ENCODE results near the gene SYAP1. TPM values are rescaled to one million over a fixed set of nuclear protein-coding genes. Genes with fewer than 3 reads are reported as not detected.

SYAP1 gene
- total and polyA plus RNA-seq, 10 of the 15 experiments (the other 5 are each of a cell fraction or from before 2014, with no cell fraction given) = 5.9 to 29.9 (median 16.2) TPM

DNA sequence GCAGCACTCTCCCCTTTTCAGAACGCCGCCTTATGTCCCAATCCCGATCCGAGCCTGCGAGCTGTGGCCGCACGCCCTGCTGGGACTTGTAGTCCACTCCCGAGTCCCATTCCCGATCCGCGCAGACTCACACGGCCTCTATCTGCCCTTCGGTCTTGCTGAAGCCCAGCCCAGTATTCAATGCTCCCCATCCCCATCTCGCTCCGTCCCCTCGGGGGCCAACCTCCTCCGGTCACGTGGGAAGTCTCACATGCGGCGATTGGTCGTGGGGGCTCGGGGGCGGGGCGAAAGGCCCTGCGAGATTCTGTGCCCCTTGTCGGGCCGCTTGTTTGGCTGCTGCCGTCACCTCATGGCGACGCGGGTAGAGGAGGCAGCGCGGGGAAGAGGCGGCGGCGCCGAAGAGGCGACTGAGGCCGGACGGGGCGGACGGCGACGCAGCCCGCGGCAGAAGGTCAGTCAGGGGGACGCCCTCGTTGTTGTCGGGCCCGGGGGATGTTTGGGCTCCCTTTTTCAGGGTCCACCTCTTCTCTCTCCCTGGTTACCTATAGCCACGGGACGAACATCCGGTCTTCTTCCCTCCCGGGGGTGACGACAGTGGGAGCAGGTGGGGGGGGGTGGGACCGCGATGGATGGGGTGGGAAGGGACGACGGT is 66.9 kb downstream of the SYAP1 start, which contains the start of gene TXLNG (continued):
- TF ChIP-seq NBN (IDR thresholded peaks at IDR 0.05) = no peak
- 0 out of 2 replicates have a peak, but pooled peaks have one; percentile 64 for TF ChIP-seq PML (IDR thresholded peaks at IDR 0.05; ENCODE audit: low read length)
- TF ChIP-seq CHD1 (IDR thresholded peaks at IDR 0.05; ENCODE audit: low read depth, low read length) = no peak
- no peak; the same call in 1 of the 2 replicates for TF ChIP-seq RFX5 (IDR thresholded peaks at IDR 0.05; ENCODE audit: low read depth, low read length)
- TF ChIP-seq WRNIP1 (IDR thresholded peaks at IDR 0.05; ENCODE audit: borderline replicate concordance, low read depth, low read length) = no peak
- no peak; the same call in 1 of the 2 replicates for TF ChIP-seq NRF1 (conservative IDR thresholded peaks at IDR 0.05; ENCODE audit: low read depth, low read length)
- peak; percentile 93 for TF ChIP-seq IKZF1 (conservative IDR thresholded peaks at IDR 0.05)
- no peak for TF ChIP-seq SUPT20H (IDR thresholded peaks at IDR 0.05; ENCODE audit: borderline replicate concordance, control insufficient read depth, low read depth, low read length)
- TF ChIP-seq SIN3A (IDR thresholded peaks at IDR 0.05; ENCODE audit: low read depth, low read length) = peak; percentile 82; the same call in 1 of the 2 replicates
- no peak for TF ChIP-seq NFXL1 (IDR thresholded peaks at IDR 0.05; ENCODE audit: borderline replicate concordance)
- peak; percentile 57 for TF ChIP-seq SP1 (IDR thresholded peaks at IDR 0.05; ENCODE audit: low read depth, low read length)
- TF ChIP-seq, protein P1, sequence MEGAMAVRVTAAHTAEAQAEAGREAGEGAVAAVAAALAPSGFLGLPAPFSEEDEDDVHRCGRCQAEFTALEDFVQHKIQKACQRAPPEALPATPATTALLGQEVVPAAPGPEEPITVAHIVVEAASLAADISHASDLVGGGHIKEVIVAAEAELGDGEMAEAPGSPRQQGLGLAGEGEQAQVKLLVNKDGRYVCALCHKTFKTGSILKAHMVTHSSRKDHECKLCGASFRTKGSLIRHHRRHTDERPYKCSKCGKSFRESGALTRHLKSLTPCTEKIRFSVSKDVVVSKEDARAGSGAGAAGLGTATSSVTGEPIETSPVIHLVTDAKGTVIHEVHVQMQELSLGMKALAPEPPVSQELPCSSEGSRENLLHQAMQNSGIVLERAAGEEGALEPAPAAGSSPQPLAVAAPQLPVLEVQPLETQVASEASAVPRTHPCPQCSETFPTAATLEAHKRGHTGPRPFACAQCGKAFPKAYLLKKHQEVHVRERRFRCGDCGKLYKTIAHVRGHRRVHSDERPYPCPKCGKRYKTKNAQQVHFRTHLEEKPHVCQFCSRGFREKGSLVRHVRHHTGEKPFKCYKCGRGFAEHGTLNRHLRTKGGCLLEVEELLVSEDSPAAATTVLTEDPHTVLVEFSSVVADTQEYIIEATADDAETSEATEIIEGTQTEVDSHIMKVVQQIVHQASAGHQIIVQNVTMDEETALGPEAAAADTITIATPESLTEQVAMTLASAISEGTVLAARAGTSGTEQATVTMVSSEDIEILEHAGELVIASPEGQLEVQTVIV (IDR thresholded peaks at IDR 0.05; ENCODE audit: borderline replicate concordance, partially characterized antibody) = no peak
- no peak for TF ChIP-seq FOXM1 (IDR thresholded peaks at IDR 0.05; ENCODE audit: low read depth, low read length)
- TF ChIP-seq, protein P2, sequence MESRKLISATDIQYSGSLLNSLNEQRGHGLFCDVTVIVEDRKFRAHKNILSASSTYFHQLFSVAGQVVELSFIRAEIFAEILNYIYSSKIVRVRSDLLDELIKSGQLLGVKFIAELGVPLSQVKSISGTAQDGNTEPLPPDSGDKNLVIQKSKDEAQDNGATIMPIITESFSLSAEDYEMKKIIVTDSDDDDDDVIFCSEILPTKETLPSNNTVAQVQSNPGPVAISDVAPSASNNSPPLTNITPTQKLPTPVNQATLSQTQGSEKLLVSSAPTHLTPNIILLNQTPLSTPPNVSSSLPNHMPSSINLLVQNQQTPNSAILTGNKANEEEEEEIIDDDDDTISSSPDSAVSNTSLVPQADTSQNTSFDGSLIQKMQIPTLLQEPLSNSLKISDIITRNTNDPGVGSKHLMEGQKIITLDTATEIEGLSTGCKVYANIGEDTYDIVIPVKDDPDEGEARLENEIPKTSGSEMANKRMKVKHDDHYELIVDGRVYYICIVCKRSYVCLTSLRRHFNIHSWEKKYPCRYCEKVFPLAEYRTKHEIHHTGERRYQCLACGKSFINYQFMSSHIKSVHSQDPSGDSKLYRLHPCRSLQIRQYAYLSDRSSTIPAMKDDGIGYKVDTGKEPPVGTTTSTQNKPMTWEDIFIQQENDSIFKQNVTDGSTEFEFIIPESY (IDR thresholded peaks at IDR 0.05) = no peak
- no peak for TF ChIP-seq JUNB (IDR thresholded peaks at IDR 0.05)
- peak; percentile 66 for TF ChIP-seq GABPA (IDR thresholded peaks at IDR 0.05; ENCODE audit: low read depth)
- TF ChIP-seq, protein P3, sequence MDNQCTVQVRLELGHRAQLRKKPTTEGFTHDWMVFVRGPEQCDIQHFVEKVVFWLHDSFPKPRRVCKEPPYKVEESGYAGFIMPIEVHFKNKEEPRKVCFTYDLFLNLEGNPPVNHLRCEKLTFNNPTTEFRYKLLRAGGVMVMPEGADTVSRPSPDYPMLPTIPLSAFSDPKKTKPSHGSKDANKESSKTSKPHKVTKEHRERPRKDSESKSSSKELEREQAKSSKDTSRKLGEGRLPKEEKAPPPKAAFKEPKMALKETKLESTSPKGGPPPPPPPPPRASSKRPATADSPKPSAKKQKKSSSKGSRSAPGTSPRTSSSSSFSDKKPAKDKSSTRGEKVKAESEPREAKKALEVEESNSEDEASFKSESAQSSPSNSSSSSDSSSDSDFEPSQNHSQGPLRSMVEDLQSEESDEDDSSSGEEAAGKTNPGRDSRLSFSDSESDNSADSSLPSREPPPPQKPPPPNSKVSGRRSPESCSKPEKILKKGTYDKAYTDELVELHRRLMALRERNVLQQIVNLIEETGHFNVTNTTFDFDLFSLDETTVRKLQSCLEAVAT (IDR thresholded peaks at IDR 0.05) = peak; percentile 93
- no peak for TF ChIP-seq GATAD2B (conservative IDR thresholded peaks at IDR 0.05; ENCODE audit: low read depth)
- peak; percentile 93 for TF ChIP-seq POLR2AphosphoS5 (IDR thresholded peaks at IDR 0.05; ENCODE audit: low read length)
- no peak for TF ChIP-seq ZNF622 (IDR thresholded peaks at IDR 0.05)
- TF ChIP-seq HCFC1 (IDR thresholded peaks at IDR 0.05; ENCODE audit: low read length) = peak; percentile 93
- TF ChIP-seq PAX5 (IDR thresholded peaks at IDR 0.05; ENCODE audit: borderline replicate concordance, low read depth, low read length) = no peak
- no peak for TF ChIP-seq FOS (IDR thresholded peaks at IDR 0.05; ENCODE audit: borderline replicate concordance, extremely low read depth, insufficient read length)
- TF ChIP-seq MEF2A (IDR thresholded peaks at IDR 0.05; ENCODE audit: insufficient read depth, low read depth, low read length) = 0 out of 2 replicates have a peak, but pooled peaks have one; percentile 10
- no peak for TF ChIP-seq ZNF24 (IDR thresholded peaks at IDR 0.05)
- TF ChIP-seq MEF2B (IDR thresholded peaks at IDR 0.05; ENCODE audit: partially characterized antibody, poor library complexity, severe bottlenecking) = no peak
